HCT116 (cell line): ENCODE results near the gene DGKZ. TPM values are rescaled to one million over a fixed set of nuclear protein-coding genes. Genes with fewer than 3 reads are reported as not detected.

Experiments used
- ATAC-seq: fragments of 200-7000 bp; cut with Tn5 transposase; 2 replicates; pipeline ENCODE4 v1.9.1; 2020; ENCODE audit warnings: mild to moderate bottlenecking, moderate library complexity
- BruUV-seq: library from RNA; stranded (reverse); fragments of 400-500 nt; replicated peaks from 2 replicates; lab custom pipeline; 2021; lab: Mats Ljungman, UMichigan
- CTCF ChIA-PET: fragments of 300-600 bp; sonication (Branson Sonifier 250); formaldehyde crosslinking; loops from one replicate; lab custom pipeline; 2021; ENCODE audit warnings: antibody characterized with exemption; lab: Charles Lee
- POLR2A ChIA-PET: fragments of 300-600, 350-600 bp; sonication (Branson Sonifier 250); formaldehyde crosslinking; loops from one replicate; lab custom pipeline; 2021; ENCODE audit warnings: antibody characterized with exemption; lab: Charles Lee
- RAD21 ChIA-PET, 2 experiments: fragments of 300-600 bp; sonication (Branson Sonifier 250); formaldehyde crosslinking; loops; one replicate each; lab custom pipeline; 2023; ENCODE audit warnings: low total read pairs in 2 of 2; ENCODE audit not compliant: uncharacterized antibody in 2 of 2, unreplicated experiment in 2 of 2, low non-redundant PET in 1 of 2; lab: Charles Lee
- DNase-seq: peaks from one replicate; pipeline ENCODE4 v3.0.0-alpha.2; 2010; ENCODE audit warnings: low read depth, low spot score
- H2AFZ ChIP-seq: fragments of 200-600 bp; shearing (Covaris generic), sonication (generic); 2 replicates; pipeline ENCODE4 v1.6.1; 2017; ENCODE audit warnings: low read depth, mixed run types, mixed read lengths, antibody characterized with exemption, low read length; ENCODE audit not compliant: poor library complexity, severe bottlenecking
- H3K27ac ChIP-seq: 2 replicates; pipeline ENCODE4 v1.5.1; 2012; ENCODE audit warnings: low read depth, low read length
- H3K27me3 ChIP-seq: fragments of 200-600 bp; sonication (generic); 2 replicates; pipeline ENCODE4 v1.6.1; 2016; ENCODE audit warnings: mixed run types, low read length, mixed read lengths; ENCODE audit not compliant: insufficient read depth
- H3K36me3 ChIP-seq, 2 experiments: fragments of 200-500 bp in 1 of 2; fragments of 200-600 bp in 1 of 2; sonication (Bioruptor generic) in 1 of 2; sonication (generic) in 1 of 2; 2 replicates each; pipeline versions ENCODE4 v1.5.1 to v1.6.1; 2014 to 2016; ENCODE audit warnings: low read length in 2 of 2, inconsistent platforms in 1 of 2, mixed read lengths in 1 of 2, mixed run types in 1 of 2; ENCODE audit not compliant: insufficient read depth in 2 of 2, control insufficient read depth in 1 of 2
- H3K4me1 ChIP-seq, 2 experiments: fragments of 200-600 bp in 1 of 2; sonication (generic) in 1 of 2; 2 replicates each; pipeline versions ENCODE4 v1.5.1 to v1.6.1; 2012 to 2017; ENCODE audit warnings: low read length in 2 of 2, inconsistent platforms in 1 of 2, mild to moderate bottlenecking in 1 of 2, mixed read lengths in 1 of 2, mixed run types in 1 of 2, moderate library complexity in 1 of 2; ENCODE audit not compliant: insufficient read depth in 2 of 2, control insufficient read depth in 1 of 2
- H3K4me2 ChIP-seq: fragments of 200-600 bp; sonication (generic); 2 replicates; pipeline ENCODE4 v1.6.1; 2017; ENCODE audit warnings: mixed run types, low read length, mixed read lengths
- H3K4me3 ChIP-seq, 2 experiments: fragments of 200-600 bp in 1 of 2; sonication (generic) in 1 of 2; replicated peaks in 1 of 2; 2 replicates each; pipeline ENCODE4 v1.5.1; 2011 to 2016; ENCODE audit warnings: low read length in 2 of 2, control low read depth in 1 of 2, low read depth in 1 of 2, mild to moderate bottlenecking in 1 of 2, mixed read lengths in 1 of 2, mixed run types in 1 of 2
- H3K79me2 ChIP-seq: fragments of 200-600 bp; sonication (generic); 2 replicates; pipeline ENCODE4 v1.6.1; 2017; ENCODE audit warnings: mild to moderate bottlenecking, mixed run types, low read length, moderate library complexity, mixed read lengths; ENCODE audit not compliant: insufficient read depth
- H3K9ac ChIP-seq: fragments of 200-600 bp; sonication (generic); 2 replicates; pipeline ENCODE4 v1.6.1; 2016; ENCODE audit warnings: low read length, mixed read lengths
- H3K9me2 ChIP-seq: fragments of 200-600 bp; sonication (generic), shearing (Covaris generic); 2 replicates; pipeline ENCODE4 v1.6.1; 2017; ENCODE audit warnings: mixed run types, mild to moderate bottlenecking, moderate library complexity; ENCODE audit not compliant: insufficient read depth
- H3K9me3 ChIP-seq, 2 experiments: fragments of 200-500 bp in 1 of 2; fragments of 200-600 bp in 1 of 2; sonication (Bioruptor generic) in 1 of 2; sonication (generic) in 1 of 2; 2 replicates each; pipeline ENCODE4 v1.6.1; 2014 to 2017; ENCODE audit warnings: low read length in 2 of 2, mixed read lengths in 2 of 2, inconsistent platforms in 1 of 2, low read depth in 1 of 2, mild to moderate bottlenecking in 1 of 2, mixed run types in 1 of 2, moderate library complexity in 1 of 2; ENCODE audit not compliant: control insufficient read depth in 1 of 2, insufficient read depth in 1 of 2
- H4K20me1 ChIP-seq: fragments of 200-600 bp; sonication (generic), shearing (Covaris generic); 2 replicates; pipeline ENCODE4 v1.6.1; 2017; ENCODE audit warnings: mixed run types, mild to moderate bottlenecking, moderate library complexity; ENCODE audit not compliant: insufficient read depth
- ELF1 ChIP-seq: IDR thresholded peaks from 2 replicates; pipeline ENCODE4 v1.6.1; 2012; ENCODE audit warnings: low read depth, borderline replicate concordance
- FOSL1 ChIP-seq: IDR thresholded peaks from 2 replicates; pipeline ENCODE4 v1.6.1; 2012; ENCODE audit warnings: low read depth
- JUND ChIP-seq: IDR thresholded peaks from 2 replicates; pipeline ENCODE4 v1.6.1; 2012
- POLR2A ChIP-seq: IDR thresholded peaks from 2 replicates; pipeline ENCODE4 v1.7.0; 2011; ENCODE audit warnings: borderline replicate concordance; ENCODE audit not compliant: insufficient read depth, insufficient read length; ENCODE audit errors: extremely low read depth
- SRF ChIP-seq: IDR thresholded peaks from 2 replicates; pipeline ENCODE4 v1.6.1; 2012; ENCODE audit warnings: low read depth
- ZNF274 ChIP-seq: fragments of 200-500 bp; sonication (Bioruptor generic); IDR thresholded peaks from 2 replicates; pipeline ENCODE4 v1.6.1; 2014; ENCODE audit warnings: mild to moderate bottlenecking, low read depth, low read length, inconsistent platforms
- intact Hi-C: fragments of 100-400 bp; cut with micrococcal nuclease; formaldehyde crosslinking; loops from 2 replicates; pipeline ENCODE4 v1.10.0; 2022
- total RNA-seq: library from RNA; stranded (reverse); gene quantifications from one replicate; pipeline ENCODE4 v1.2.1, GENCODE V29; 2021; ENCODE audit not compliant: unreplicated experiment
- TF ChIP-seq, protein P1 (sequence below), 3 experiments: fragments of 200-600 bp in 1 of 3; sonication (generic) in 1 of 3; IDR thresholded peaks in 2 of 3; conservative IDR thresholded peaks in 1 of 3; 2 replicates each; pipeline ENCODE4 v1.5.1; 2012 to 2017; ENCODE audit warnings: low read depth in 2 of 3, low read length in 2 of 3, antibody characterized with exemption in 1 of 3, borderline replicate concordance in 1 of 3, control low read depth in 1 of 3, mild to moderate bottlenecking in 1 of 3, mixed read lengths in 1 of 3, mixed run types in 1 of 3, moderate library complexity in 1 of 3; ENCODE audit not compliant: insufficient read depth in 1 of 3
- TF ChIP-seq, protein P2 (sequence below): IDR thresholded peaks from 2 replicates; pipeline ENCODE4 v1.6.1; 2012; ENCODE audit warnings: low read depth
- TF ChIP-seq, protein P3 (sequence below): IDR thresholded peaks from 2 replicates; pipeline ENCODE4 v1.6.1; 2012
- TF ChIP-seq, protein P4 (sequence below): IDR thresholded peaks from 2 replicates; pipeline ENCODE4 v1.6.1; 2012

The DGKZ gene
- total RNA-seq, 1 experiment from 2014 or later = 70.2 TPM

DNA sequence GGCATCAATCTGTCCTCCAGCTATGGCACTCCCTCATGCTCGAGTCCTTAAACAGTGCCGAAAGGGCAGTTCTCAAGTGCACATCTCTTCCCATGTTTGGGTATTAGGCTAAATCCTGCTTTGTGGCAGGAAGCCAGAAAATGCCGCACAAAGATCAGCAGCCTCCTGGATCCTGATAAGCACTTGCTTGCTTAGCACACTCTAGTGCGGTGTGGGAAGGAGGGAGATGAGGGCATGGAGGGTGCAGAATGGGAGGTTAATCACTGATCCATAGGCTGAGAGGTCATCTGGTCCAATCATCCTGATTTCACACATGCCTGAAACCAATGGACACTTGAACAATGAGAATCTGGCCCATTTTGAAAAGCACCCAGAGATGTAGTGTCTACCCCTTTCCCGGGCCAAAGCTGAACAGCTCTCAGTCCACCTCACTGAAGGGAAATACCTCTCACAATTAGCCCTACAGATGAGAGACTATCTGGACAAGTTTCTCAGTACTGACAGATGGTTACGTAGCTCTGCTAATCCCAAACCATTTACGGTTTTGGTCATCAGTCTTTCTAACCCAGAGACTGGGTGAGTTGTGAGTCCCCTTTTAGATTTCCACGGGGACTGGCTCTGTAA lies 74.1 kb downstream of the DGKZ start:
- Histone ChIP-seq H3K27me3 (no peaks in the 10 kb centered on the region), H3K79me2 (no peaks in the 10 kb centered on the region), H3K9me3 (no peaks in the 10 kb centered on the region), H3K4me1 (no peaks in the 10 kb centered on the region), H3K9ac (no peak overlapping the region), H3K27ac (no peak overlapping the region), H3K9me2 (no peaks in the 10 kb centered on the region), H3K4me2 (no peak overlapping the region), H3K4me3 (no peak overlapping the region), H4K20me1 (no peaks in the 10 kb centered on the region), H3K36me3 (no peaks in the 10 kb centered on the region; a peak in 2 of 4 replicates), H2AFZ (no peak overlapping the region)
- POLR2A ChIA-PET = no interaction called here
- no peak for TF ChIP-seq ZNF274
- TF ChIP-seq, protein P1, sequence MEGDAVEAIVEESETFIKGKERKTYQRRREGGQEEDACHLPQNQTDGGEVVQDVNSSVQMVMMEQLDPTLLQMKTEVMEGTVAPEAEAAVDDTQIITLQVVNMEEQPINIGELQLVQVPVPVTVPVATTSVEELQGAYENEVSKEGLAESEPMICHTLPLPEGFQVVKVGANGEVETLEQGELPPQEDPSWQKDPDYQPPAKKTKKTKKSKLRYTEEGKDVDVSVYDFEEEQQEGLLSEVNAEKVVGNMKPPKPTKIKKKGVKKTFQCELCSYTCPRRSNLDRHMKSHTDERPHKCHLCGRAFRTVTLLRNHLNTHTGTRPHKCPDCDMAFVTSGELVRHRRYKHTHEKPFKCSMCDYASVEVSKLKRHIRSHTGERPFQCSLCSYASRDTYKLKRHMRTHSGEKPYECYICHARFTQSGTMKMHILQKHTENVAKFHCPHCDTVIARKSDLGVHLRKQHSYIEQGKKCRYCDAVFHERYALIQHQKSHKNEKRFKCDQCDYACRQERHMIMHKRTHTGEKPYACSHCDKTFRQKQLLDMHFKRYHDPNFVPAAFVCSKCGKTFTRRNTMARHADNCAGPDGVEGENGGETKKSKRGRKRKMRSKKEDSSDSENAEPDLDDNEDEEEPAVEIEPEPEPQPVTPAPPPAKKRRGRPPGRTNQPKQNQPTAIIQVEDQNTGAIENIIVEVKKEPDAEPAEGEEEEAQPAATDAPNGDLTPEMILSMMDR (IDR thresholded peaks at IDR 0.05 in 2 of 3, conservative IDR thresholded peaks at IDR 0.05 in 1 of 3; ENCODE audit: borderline replicate concordance in 1 of 3, insufficient read depth in 1 of 3, low read depth in 2 of 3, low read length in 2 of 3) = no peak
- TF ChIP-seq SRF = no peak
- TF ChIP-seq, protein P2, sequence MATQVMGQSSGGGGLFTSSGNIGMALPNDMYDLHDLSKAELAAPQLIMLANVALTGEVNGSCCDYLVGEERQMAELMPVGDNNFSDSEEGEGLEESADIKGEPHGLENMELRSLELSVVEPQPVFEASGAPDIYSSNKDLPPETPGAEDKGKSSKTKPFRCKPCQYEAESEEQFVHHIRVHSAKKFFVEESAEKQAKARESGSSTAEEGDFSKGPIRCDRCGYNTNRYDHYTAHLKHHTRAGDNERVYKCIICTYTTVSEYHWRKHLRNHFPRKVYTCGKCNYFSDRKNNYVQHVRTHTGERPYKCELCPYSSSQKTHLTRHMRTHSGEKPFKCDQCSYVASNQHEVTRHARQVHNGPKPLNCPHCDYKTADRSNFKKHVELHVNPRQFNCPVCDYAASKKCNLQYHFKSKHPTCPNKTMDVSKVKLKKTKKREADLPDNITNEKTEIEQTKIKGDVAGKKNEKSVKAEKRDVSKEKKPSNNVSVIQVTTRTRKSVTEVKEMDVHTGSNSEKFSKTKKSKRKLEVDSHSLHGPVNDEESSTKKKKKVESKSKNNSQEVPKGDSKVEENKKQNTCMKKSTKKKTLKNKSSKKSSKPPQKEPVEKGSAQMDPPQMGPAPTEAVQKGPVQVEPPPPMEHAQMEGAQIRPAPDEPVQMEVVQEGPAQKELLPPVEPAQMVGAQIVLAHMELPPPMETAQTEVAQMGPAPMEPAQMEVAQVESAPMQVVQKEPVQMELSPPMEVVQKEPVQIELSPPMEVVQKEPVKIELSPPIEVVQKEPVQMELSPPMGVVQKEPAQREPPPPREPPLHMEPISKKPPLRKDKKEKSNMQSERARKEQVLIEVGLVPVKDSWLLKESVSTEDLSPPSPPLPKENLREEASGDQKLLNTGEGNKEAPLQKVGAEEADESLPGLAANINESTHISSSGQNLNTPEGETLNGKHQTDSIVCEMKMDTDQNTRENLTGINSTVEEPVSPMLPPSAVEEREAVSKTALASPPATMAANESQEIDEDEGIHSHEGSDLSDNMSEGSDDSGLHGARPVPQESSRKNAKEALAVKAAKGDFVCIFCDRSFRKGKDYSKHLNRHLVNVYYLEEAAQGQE = no peak
- TF ChIP-seq JUND = no peak
- no peak for TF ChIP-seq ELF1
- TF ChIP-seq, protein P3, sequence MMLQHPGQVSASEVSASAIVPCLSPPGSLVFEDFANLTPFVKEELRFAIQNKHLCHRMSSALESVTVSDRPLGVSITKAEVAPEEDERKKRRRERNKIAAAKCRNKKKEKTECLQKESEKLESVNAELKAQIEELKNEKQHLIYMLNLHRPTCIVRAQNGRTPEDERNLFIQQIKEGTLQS = no peak
- TF ChIP-seq, protein P4, sequence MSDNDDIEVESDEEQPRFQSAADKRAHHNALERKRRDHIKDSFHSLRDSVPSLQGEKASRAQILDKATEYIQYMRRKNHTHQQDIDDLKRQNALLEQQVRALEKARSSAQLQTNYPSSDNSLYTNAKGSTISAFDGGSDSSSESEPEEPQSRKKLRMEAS = no peak
- TF ChIP-seq POLR2A = no peak
- no peak for TF ChIP-seq FOSL1
- RAD21 ChIA-PET = interaction anchor here in 1 of 2 experiments (0.6 kb wide), 1 partner anchor 187 kb away, joined by 3 read pairs; no protein-coding TSS in a partner anchor
- DNase-seq = no peak
- ATAC-seq = no peak
- BruUV-seq = no TSS peak
- intact Hi-C loops = no loop called here
- CTCF ChIA-PET = no interaction called here
